Esophagus squamous epithelium (tissue), 5 donors: ENCODE results near the gene SMPX. TPM values are rescaled to one million over a fixed set of nuclear protein-coding genes. Genes with fewer than 3 reads are reported as not detected.
A peak's percentile ranks its signal among the peaks of the same experiment; 100 is the strongest.

Experiments used
- DNase-seq: peaks from one replicate; lab custom pipeline; 2025; lab: John Stamatoyannopoulos, UW
- H3K27ac ChIP-seq, 4 donors: fragments of 200-600 bp; sonication (generic); one replicate each; pipeline ENCODE4 v1.5.1; 2016 to 2019; ENCODE audit warnings: mild to moderate bottlenecking in 1 of 4
- H3K27me3 ChIP-seq, 4 donors: fragments of 200-600 bp; sonication (generic); 1 replicate in 3 of 4; 2 replicates in 1 of 4; pipeline versions ENCODE4 v1.5.1 to v1.6.0; 2017 to 2021; ENCODE audit warnings: antibody characterized with exemption in 1 of 4
- H3K36me3 ChIP-seq, 3 donors: fragments of 200-600 bp; sonication (generic); one replicate each; pipeline ENCODE4 v1.5.1; 2016 to 2019
- H3K4me1 ChIP-seq, 3 donors: fragments of 200-600 bp; sonication (generic); one replicate each; pipeline ENCODE4 v1.5.1; 2017 to 2019
- H3K4me3 ChIP-seq, 4 donors: fragments of 200-600 bp; sonication (generic); 1 replicate in 3 of 4; 2 replicates in 1 of 4; pipeline ENCODE4 v1.5.1; 2016 to 2019; ENCODE audit warnings: mild to moderate bottlenecking in 2 of 4, moderate library complexity in 1 of 4
- H3K9me3 ChIP-seq, 3 donors: fragments of 200-600 bp; sonication (generic); one replicate each; pipeline ENCODE4 v1.5.1; 2016 to 2019
- CTCF ChIP-seq, 6 experiments: fragments of 450-650 bp in 4 of 6; fragments of 200-600 bp in 2 of 6; sonication (generic) in 2 of 6; IDR thresholded peaks; one replicate each; pipeline ENCODE4 v1.5.1; 2016 to 2019; ENCODE audit warnings: antibody characterized with exemption in 6 of 6, mild to moderate bottlenecking in 4 of 6, moderate library complexity in 4 of 6
- POLR2A ChIP-seq, 4 donors: fragments of 450-650 bp; IDR thresholded peaks; one replicate each; pipeline ENCODE4 v1.6.1; 2017; ENCODE audit warnings: antibody characterized with exemption in 4 of 4, mild to moderate bottlenecking in 4 of 4, moderate library complexity in 3 of 4
- WGBS, 2 donors: methylation state at CpG; one replicate each; pipeline ENCODE4 v1.1.5; 2018; 5-methylcytosine and 5-hydroxymethylcytosine counted together
- intact Hi-C: fragments of 100-400 bp; cut with DNase I; formaldehyde crosslinking; loops from one replicate; pipeline ENCODE4 v1.15.0; 2022
- total RNA-seq, 4 donors: library from RNA; depleted of rRNA; stranded (reverse); fragments of >200 nt; gene quantifications; one replicate each; pipeline ENCODE4 v1.1.0, GENCODE V29; 2016
- donor health status: DM: yes; HTN: yes; CAD: no.

SMPX gene
- total RNA-seq, 4 donors from 2014 or later, result not detected

GRCh38 chrX:21657318-21658151 is 100.4 kb downstream of the SMPX start:
- H3K27me3 ChIP-seq, result peaks cover 0 to 31% (median 0%) of the 10 kb centered on the region in 4 donors
- no peak overlapping the region for H3K27ac ChIP-seq
- H3K4me3 ChIP-seq, result peak overlapping the region in 2 of 4 donors; percentile 24 to 38
- intact Hi-C loops, result no loop called here
- no peak for DNase-seq
- no CpG with 5 or more reads among the region's 57 CpGs for WGBS, 2 donors
- H3K9me3 ChIP-seq, result no peaks in the 10 kb centered on the region
- TF ChIP-seq CTCF (IDR thresholded peaks at IDR 0.05) (no peak), POLR2A (IDR thresholded peaks at IDR 0.05) (no peak)
- H3K36me3 ChIP-seq, result no peaks in the 10 kb centered on the region
- H3K4me1 ChIP-seq, result peaks cover 0 to 9% (median 0%) of the 10 kb centered on the region in 3 donors

- 59% methylated on average over 13 of the region's 61 CpGs; no CpG with 5 or more reads in 1 of the 2 donors for WGBS, 2 donors
- Histone ChIP-seq H3K27me3 (peaks cover 0 to 31% (median 0%) of the 10 kb centered on the region in 4 donors), H3K9me3 (no peaks in the 10 kb centered on the region), H3K4me1 (peaks cover 0 to 9% (median 0%) of the 10 kb centered on the region in 3 donors), H3K36me3 (no peaks in the 10 kb centered on the region), H3K27ac (no peak overlapping the region), H3K4me3 (peak overlapping the region in 1 of 4 donors; percentile 32)
- no peak for DNase-seq
- TF ChIP-seq CTCF (IDR thresholded peaks at IDR 0.05) (no peak), POLR2A (IDR thresholded peaks at IDR 0.05) (no peak)
- intact Hi-C loops, result no loop called here
Observed at GRCh38 chrX:21656587-21657317, 101.2 kb downstream of the SMPX start.

Other genes starting within 250 kb of the SMPX start
- under 1 TPM in 2 of 4 donors, not detected in 2; 0.09 to 0.23 TPM for gene KLHL34, start 99.8 kb downstream of the SMPX start, total RNA-seq
- gene MBTPS2, start 81.5 kb upstream of the SMPX start, total RNA-seq, result 1 to 10 TPM; 3.0 to 7.1 (median 5.8) TPM
- 1 to 10 TPM in 2 of 4 donors, under 1 TPM in 2; 0.09 to 3.4 (median 0.81) TPM for gene YY2, start 97.9 kb upstream of the SMPX start, total RNA-seq
- 10 to 100 TPM; 19.0 to 46.7 (median 31.3) TPM for gene SMS, start 182.6 kb upstream of the SMPX start, total RNA-seq